Astrocyte (in vitro differentiated cells and primary cell): Measurements from ENCODE around the gene PRR7. TPM values are rescaled to one million over a fixed set of nuclear protein-coding genes. Genes with fewer than 3 reads are reported as not detected.
A peak's percentile ranks its signal among the peaks of the same experiment; 100 is the strongest.

Experiments used
- DNase-seq: peaks from one replicate; pipeline ENCODE4 v3.0.0-alpha.2; 2010; ENCODE audit warnings: low read depth
- FAIRE-seq: peaks from 2 replicates; lab custom pipeline; 2011; peaks lifted over from hg19 to GRCh38; lab: Jason Lieb, UNC
- H2AFZ ChIP-seq: 2 replicates; pipeline ENCODE4 v1.6.0; 2012; ENCODE audit warnings: low read depth, low read length, inconsistent platforms
- H3K27ac ChIP-seq: 2 replicates; pipeline ENCODE4 v1.5.1; 2011; ENCODE audit warnings: low read depth, low read length, inconsistent platforms
- H3K27me3 ChIP-seq: 2 replicates; pipeline ENCODE4 v1.6.0; 2011; ENCODE audit warnings: low read length, inconsistent platforms; ENCODE audit not compliant: insufficient read depth
- H3K36me3 ChIP-seq: 2 replicates; pipeline ENCODE4 v1.5.1; 2011; ENCODE audit warnings: low read length, inconsistent platforms; ENCODE audit not compliant: insufficient read depth
- H3K4me1 ChIP-seq: 2 replicates; pipeline ENCODE4 v1.5.1; 2011; ENCODE audit warnings: low read length, inconsistent platforms; ENCODE audit not compliant: insufficient read depth
- H3K4me2 ChIP-seq: 2 replicates; pipeline ENCODE4 v1.6.0; 2012; ENCODE audit warnings: low read length, inconsistent platforms
- H3K4me3 ChIP-seq: 2 replicates; pipeline ENCODE4 v1.5.1; 2011; ENCODE audit warnings: low read depth, mild to moderate bottlenecking, low read length, inconsistent platforms; ENCODE audit not compliant: insufficient read depth
- H3K79me2 ChIP-seq: 2 replicates; pipeline ENCODE4 v1.6.0; 2012; ENCODE audit warnings: mild to moderate bottlenecking, low read length, inconsistent platforms; ENCODE audit not compliant: insufficient read depth
- H3K9ac ChIP-seq: 2 replicates; pipeline ENCODE4 v1.6.0; 2012; ENCODE audit warnings: mild to moderate bottlenecking, low read length, inconsistent platforms
- H3K9me3 ChIP-seq: 2 replicates; pipeline ENCODE4 v1.5.1; 2012; ENCODE audit warnings: low read depth, mild to moderate bottlenecking, low read length, inconsistent platforms; ENCODE audit not compliant: insufficient read depth
- H4K20me1 ChIP-seq: 2 replicates; pipeline ENCODE4 v1.6.0; 2012; ENCODE audit warnings: low read length, inconsistent platforms; ENCODE audit not compliant: insufficient read depth
- H3K27ac Mint-ChIP-seq: one replicate; pipeline ENCODE4 v1.8.0; 2021; ENCODE audit warnings: mild to moderate bottlenecking, mixed read lengths; ENCODE audit not compliant: unreplicated experiment
- H3K27me3 Mint-ChIP-seq: one replicate; pipeline ENCODE4 v1.8.0; 2021; ENCODE audit warnings: low read depth, mixed read lengths; ENCODE audit not compliant: unreplicated experiment
- H3K36me3 Mint-ChIP-seq: one replicate; pipeline ENCODE4 v1.8.0; 2021; ENCODE audit warnings: low read depth, mixed read lengths; ENCODE audit not compliant: unreplicated experiment
- H3K4me1 Mint-ChIP-seq: one replicate; pipeline ENCODE4 v1.8.0; 2021; ENCODE audit warnings: low read depth, mixed read lengths; ENCODE audit not compliant: unreplicated experiment
- H3K4me3 Mint-ChIP-seq: one replicate; pipeline ENCODE4 v1.8.0; 2021; ENCODE audit warnings: mild to moderate bottlenecking, moderate library complexity, mixed read lengths; ENCODE audit not compliant: unreplicated experiment
- H3K9me3 Mint-ChIP-seq: one replicate; pipeline ENCODE4 v1.8.0; 2021; ENCODE audit warnings: mild to moderate bottlenecking, mixed read lengths; ENCODE audit not compliant: unreplicated experiment
- EZH2 ChIP-seq: IDR thresholded peaks from 2 replicates; pipeline ENCODE4 v1.6.1; 2012; ENCODE audit warnings: mild to moderate bottlenecking, low read length, inconsistent platforms; ENCODE audit not compliant: insufficient read depth
- total RNA-seq: library from RNA; stranded (reverse); gene quantifications from 2 replicates; pipeline ENCODE4 v1.2.1, GENCODE V29; 2021
- TF ChIP-seq, protein P1 (sequence below): IDR thresholded peaks from 2 replicates; pipeline ENCODE4 v1.5.1; 2011; ENCODE audit warnings: low read depth, mild to moderate bottlenecking, inconsistent platforms, low read length, moderate library complexity; ENCODE audit not compliant: insufficient read depth

PRR7 gene
- total RNA-seq, 1 donor from 2014 or later, result 9.9 TPM

- peaks cover 8% of the 10 kb centered on the region for H4K20me1 ChIP-seq
- no peak overlapping the region for H3K4me3 Mint-ChIP-seq
- H3K27me3 ChIP-seq, result no peaks in the 10 kb centered on the region
- DNase-seq (no peak), FAIRE-seq (no peak)
- no peaks in the 10 kb centered on the region for H3K36me3 ChIP-seq
- no peaks in the 10 kb centered on the region for H3K79me2 ChIP-seq
- H3K4me1 Mint-ChIP-seq, result peaks cover 16% of the 10 kb centered on the region
- no peak overlapping the region for H3K27ac ChIP-seq
- H3K27me3 Mint-ChIP-seq, result no peaks in the 10 kb centered on the region
- no peak overlapping the region for H3K9ac ChIP-seq
- H3K9me3 Mint-ChIP-seq, result peaks cover 1% of the 10 kb centered on the region
- peaks cover 16% of the 10 kb centered on the region for H3K4me1 ChIP-seq
- TF ChIP-seq, protein P1, sequence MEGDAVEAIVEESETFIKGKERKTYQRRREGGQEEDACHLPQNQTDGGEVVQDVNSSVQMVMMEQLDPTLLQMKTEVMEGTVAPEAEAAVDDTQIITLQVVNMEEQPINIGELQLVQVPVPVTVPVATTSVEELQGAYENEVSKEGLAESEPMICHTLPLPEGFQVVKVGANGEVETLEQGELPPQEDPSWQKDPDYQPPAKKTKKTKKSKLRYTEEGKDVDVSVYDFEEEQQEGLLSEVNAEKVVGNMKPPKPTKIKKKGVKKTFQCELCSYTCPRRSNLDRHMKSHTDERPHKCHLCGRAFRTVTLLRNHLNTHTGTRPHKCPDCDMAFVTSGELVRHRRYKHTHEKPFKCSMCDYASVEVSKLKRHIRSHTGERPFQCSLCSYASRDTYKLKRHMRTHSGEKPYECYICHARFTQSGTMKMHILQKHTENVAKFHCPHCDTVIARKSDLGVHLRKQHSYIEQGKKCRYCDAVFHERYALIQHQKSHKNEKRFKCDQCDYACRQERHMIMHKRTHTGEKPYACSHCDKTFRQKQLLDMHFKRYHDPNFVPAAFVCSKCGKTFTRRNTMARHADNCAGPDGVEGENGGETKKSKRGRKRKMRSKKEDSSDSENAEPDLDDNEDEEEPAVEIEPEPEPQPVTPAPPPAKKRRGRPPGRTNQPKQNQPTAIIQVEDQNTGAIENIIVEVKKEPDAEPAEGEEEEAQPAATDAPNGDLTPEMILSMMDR, result no peak
- TF ChIP-seq EZH2, result no peak
- no peak overlapping the region for H2AFZ ChIP-seq
- H3K9me3 ChIP-seq, result no peaks in the 10 kb centered on the region
- peak overlapping the region; percentile 18 for H3K27ac Mint-ChIP-seq
- peaks cover 10% of the 10 kb centered on the region for H3K36me3 Mint-ChIP-seq
- no peak overlapping the region for H3K4me2 ChIP-seq
- H3K4me3 ChIP-seq, result no peak overlapping the region
Observed at GRCh38 chr5:177443144-177443983, 3.2 kb upstream of the PRR7 start.

DNA sequence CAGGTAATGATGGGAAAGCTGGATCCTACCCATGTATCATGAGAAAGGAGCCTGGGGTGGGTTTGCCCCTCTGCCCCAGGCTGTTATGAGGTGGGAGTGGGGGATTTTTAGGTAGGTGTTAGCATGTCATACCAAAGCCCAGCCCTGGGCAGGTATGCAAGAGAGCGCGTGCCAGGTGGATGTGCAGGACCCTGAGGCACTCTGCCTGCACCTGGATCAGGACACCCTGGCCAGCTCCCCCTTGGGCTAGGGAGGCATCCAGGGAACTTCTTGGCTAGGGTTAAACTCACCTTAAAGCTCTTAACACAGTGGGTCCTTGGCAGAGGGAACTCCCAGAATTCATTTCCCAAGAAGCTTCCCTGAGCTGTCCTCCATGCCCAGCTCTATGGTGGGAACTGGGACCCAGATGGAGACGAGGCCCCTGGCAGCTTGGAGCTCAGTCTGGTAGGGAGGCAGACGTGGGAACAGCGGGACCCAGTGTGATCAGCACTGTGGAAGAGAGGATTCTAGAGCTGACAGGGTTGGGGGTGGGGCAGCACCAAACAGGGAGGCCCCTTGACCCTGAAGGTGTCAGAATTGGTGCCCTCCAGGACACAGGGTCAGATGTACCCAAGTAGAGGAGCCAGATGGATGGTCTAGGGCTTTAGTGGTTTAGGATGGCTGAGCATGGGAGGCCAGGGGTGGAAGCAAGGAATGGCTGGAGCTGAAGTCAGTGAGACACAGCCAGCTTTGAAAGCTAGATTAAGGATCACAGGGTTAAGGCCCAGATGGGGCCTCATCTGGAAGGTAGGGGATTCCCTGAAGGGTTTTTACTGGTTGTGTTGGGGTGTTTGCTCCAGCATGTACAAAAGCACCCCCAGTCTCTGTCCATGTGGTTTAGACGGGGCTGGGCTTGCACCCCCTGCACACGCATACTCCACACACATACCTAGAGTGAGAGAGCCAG is 2.2 kb upstream of the PRR7 start:
- H3K27ac Mint-ChIP-seq, result peak overlapping the region; percentile 18
- no peak for FAIRE-seq

More for the DNA sequence above, 2.2 kb upstream of the PRR7 start:
- H3K4me1 Mint-ChIP-seq, result peaks cover 21% of the 10 kb centered on the region
- Histone ChIP-seq H3K79me2 (no peaks in the 10 kb centered on the region), H4K20me1 (peaks cover 13% of the 10 kb centered on the region), H3K4me3 (no peak overlapping the region), H3K4me1 (peaks cover 18% of the 10 kb centered on the region), H2AFZ (no peak overlapping the region), H3K36me3 (no peaks in the 10 kb centered on the region), H3K27me3 (no peaks in the 10 kb centered on the region), H3K4me2 (no peak overlapping the region), H3K27ac (no peak overlapping the region), H3K9ac (no peak overlapping the region), H3K9me3 (no peaks in the 10 kb centered on the region)
- H3K9me3 Mint-ChIP-seq, result no peaks in the 10 kb centered on the region
- peaks cover 8% of the 10 kb centered on the region for H3K36me3 Mint-ChIP-seq
- no peaks in the 10 kb centered on the region for H3K27me3 Mint-ChIP-seq
- no peak for TF ChIP-seq EZH2
- TF ChIP-seq, protein P1, result no peak
- no peak for DNase-seq
- no peak overlapping the region for H3K4me3 Mint-ChIP-seq
